ENCODE measurements around the gene CTSF.
"Not testable (repeated sequence)": the region's sequence is repeated elsewhere in the genome, so short reads cannot be mapped to it uniquely, and the experiment has no call there.

CTSF gene

GRCh38 chr11:66568124-66568916 lies at the start of gene CTSF:
Gene CTSF, minus strand, starts transcription at chr11:66568606. Its CDS starts 120 bp downstream, at chr11:66568486.
- DNase-seq, result peak; percentile 66

DNA sequence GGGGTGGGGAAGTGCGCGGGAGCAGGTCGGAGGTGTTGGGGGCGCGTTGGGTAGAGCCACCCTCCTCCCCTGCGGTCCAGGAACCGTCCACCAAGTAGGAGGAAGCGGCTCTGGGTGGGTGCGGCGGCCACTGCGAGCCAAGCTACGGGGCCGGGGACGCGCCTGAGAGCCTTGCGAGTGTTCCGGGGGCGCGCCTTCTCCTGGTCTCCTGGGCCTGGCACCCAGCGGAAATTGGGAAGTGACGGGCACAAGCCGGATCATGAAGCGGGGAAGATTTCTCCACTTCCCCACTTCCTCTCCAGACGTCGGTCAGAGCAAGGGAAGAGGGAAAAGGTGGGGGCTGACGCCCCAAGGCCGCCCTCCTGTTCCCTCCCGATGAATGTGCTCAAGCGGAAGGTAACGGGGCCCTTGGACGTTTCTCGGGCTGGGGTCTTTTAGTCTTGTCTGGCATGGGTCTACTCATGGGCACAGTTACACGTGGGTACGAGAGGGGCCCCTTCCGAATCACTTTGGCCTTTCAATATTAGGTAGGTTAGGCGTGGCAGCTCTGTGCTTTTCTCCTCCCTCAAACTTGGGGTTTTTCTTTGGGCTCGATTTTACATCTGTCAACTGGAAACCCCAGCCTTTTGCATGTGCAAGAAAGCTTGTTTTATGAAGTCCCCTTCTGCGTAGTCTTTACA lies 48.9 kb upstream of the CTSF start:
- peak; percentile 10 for DNase-seq

GRCh38 chr11:66616379-66617154 lies 48.2 kb upstream of the CTSF start, which contains the start of gene RBM14:
Gene RBM14, plus strand, starts transcription at chr11:66616630. Its CDS starts 91 bp downstream, at chr11:66616721.
- peak; percentile 96 for DNase-seq

- no peak for DNase-seq
Observed at GRCh38 chr11:66614073-66614472, 45.7 kb upstream of the CTSF start.

- no peak for DNase-seq
Observed at GRCh38 chr11:66612458-66612857, 44.1 kb upstream of the CTSF start.

GRCh38 chr11:66609721-66610617 lies 41.6 kb upstream of the CTSF start:
- DNase-seq, result no peak

DNA sequence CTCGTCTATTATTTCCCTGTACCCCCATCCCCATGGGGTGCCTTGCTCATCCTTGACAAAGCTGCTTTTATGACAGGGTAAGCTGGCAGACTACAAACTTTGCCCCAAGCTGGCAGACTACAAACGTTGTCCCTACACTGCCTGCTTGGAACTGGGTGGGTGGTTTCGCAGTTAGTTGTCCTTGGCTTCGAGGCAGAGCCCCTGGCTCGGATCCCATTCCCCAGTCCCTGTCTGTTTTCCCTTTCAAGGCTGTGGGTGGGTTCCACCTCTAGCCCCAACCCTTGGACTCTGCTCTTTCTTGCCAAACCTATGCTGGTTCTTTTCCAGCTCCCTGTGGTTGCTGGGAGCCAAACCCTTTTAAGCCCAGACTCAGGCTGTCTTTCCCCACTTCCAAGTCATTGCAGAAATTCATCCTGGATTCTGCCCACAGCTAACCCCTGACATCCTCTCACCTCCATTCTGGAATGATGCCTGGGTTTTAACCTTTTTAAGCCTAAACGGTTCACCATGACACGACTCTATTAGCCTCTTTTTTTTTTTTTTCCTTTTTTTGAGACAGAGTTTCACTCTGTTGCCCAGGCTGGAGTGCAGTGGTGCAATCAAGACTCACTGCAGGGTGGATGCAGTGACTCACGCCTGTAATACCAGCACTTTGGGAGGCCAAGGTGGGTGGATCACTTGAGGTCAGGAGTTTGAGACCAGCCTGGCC lies 38.9 kb upstream of the CTSF start:
- no peak for DNase-seq

GRCh38 chr11:66606608-66607007 lies 38.2 kb upstream of the CTSF start:
- DNase-seq, result not testable (repeated sequence)

DNA sequence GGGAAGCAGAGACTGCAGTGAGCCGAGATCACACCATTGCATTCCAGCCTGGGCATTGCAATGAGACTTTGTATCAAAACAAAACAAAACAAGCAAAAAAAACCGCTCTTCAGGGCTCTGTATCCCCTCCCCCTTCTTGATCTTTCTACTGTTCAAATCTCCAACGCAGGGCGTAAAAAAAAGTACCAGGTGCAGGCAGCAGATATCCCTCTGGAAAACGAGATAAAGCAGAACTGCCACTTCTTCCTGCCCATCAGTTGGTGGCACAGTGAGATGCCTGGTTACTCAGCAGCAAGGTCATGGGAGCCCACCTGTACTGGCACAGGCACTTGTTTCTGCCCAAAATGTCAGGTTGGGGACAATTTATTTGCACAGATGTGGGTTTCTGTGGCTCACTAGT lies 35.7 kb upstream of the CTSF start:
- no peak for DNase-seq

- no peak for DNase-seq
Observed at GRCh38 chr11:66603072-66603471, 34.7 kb upstream of the CTSF start.

DNA sequence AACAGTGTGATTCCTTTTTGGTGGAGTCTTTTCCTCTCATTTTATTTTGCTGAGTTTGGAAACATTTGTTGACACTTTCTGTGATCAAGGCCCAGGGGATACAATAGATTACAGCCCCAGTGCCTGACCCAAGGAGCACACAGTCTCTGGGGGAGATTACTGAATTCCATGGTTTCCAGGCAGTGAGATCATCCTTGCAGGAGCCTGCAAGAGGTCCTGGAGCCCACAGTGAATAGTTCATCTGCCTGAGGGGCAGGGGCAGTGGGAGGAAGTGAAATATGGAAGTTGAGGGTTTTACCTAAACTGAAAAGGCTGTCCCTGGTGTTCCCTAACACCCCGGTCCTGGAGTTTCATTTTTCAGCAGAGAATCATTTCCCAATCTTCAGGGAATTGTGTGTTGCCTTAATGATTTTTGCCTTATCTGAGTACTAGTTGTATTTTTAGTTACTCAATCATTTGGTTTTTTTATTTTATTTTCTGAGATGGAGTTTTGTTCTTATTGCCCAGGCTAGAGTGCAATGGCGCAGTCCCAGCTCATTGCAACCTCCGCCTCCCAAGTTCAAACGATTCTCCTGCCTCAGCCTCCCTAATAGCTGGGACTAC lies 32.3 kb upstream of the CTSF start:
- DNase-seq, result no peak

DNA sequence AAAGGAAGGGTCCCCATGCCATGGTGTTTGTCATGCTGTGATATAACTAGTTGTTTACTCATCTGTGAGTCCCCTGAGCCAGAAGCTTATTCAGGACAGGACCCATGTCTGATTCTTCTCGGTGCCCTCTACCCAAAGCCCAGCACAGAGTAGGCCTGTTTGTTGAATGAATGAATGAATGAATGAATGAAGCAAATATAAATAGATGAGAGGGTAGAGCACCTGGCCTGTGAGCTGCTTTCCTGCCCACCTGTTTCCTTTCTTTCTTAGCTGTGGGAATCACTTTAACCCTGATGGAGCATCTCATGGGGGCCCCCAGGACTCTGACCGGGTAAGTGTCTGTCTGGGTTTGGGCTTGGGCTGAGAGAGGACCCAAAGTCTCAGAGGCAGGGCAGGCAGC lies 31.8 kb upstream of the CTSF start:
- no peak for DNase-seq

- no peak for DNase-seq
Observed at GRCh38 chr11:66598993-66599392, 30.6 kb upstream of the CTSF start.

GRCh38 chr11:66595245-66595904 lies 27.0 kb upstream of the CTSF start:
- DNase-seq, result no peak

- no peak for DNase-seq
Observed at GRCh38 chr11:66593650-66594049, 25.2 kb upstream of the CTSF start.

GRCh38 chr11:66593303-66593635 lies 24.9 kb upstream of the CTSF start:
- DNase-seq, result no peak

GRCh38 chr11:66592457-66593302 lies 24.3 kb upstream of the CTSF start, which contains the start of the genes CCDC87 and CCS:
Gene CCDC87, minus strand, starts transcription at chr11:66593063. Its CDS starts 48 bp downstream, at chr11:66593015.
Gene CCS, plus strand, starts transcription at chr11:66593185. Its CDS starts 77 bp downstream, at chr11:66593262.
- peak; percentile 99 for DNase-seq

DNA sequence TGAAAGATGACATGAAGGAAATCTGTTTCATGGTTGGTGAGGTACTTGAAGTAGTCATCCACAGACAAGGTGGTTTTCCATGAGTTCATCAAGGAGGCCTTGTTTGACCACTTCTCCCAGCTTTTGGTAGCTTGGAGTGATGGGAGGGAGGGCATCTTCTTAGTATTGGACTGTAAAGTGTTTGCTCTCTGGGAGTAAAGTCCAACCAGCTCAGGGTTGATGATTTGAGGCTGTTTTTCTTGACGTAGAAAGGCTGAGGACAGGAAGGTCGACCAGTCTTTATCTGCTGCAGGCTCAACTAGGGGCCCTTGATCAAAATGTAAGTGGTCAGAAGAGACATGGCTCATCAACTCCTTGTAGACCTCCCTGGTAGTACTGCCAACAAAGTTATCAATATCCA lies 22.8 kb upstream of the CTSF start:
- no peak for DNase-seq

DNA sequence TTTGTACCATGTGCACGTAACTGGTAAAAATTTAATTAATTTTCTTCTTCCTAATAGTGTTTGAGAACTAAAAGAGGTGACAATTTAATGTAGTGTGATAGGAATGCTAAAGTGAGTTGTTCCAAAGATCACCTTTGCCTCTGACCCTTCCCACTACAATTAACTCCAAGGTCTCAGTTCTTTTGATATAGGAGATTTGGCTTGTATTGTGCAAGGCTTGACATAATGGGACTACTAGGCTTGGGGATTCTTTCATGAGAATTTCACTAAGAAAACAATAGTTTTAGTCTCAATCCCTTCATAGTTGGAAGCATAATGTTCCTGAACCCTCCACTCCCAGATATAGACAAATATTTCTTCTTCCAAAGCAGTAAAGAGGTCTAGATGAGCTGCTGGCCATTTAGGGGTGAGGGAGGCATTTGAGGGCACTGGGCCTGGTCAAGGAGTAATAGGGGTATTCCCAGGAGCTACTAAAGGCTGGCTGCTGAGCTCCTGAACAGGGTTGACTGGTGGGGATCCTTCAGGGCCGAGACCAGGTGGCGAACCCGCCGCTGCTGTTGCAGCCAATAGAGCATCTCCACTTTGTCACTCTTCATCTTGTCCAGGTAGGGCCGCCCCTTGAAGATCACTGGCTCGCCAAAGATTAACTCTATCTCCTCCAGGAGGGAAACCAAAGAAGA lies 21.7 kb upstream of the CTSF start:
- DNase-seq, result no peak
